Measurements from ENCODE around the gene TMEM132E.

DNA sequence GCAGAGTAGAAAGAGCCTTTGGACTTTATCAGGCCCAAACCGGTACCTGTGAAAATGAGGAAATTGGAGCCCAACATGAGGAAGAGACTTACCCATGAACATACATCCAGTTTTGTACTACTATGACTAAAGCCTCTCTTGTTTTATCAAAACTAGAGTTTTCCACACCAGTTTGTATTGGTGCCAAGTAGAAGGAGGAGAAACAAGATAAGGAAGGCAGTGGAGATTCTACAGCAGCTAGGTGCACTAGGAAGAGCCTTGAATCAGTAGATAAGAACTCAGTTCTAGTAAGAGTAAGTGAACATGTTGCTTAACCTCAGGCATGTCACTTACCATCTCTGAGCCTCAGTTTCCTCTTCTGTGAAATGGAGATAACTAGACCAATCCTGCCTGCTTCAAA lies 13.7 kb upstream of the TMEM132E start:
- TF ChIP-seq, protein P1, sequence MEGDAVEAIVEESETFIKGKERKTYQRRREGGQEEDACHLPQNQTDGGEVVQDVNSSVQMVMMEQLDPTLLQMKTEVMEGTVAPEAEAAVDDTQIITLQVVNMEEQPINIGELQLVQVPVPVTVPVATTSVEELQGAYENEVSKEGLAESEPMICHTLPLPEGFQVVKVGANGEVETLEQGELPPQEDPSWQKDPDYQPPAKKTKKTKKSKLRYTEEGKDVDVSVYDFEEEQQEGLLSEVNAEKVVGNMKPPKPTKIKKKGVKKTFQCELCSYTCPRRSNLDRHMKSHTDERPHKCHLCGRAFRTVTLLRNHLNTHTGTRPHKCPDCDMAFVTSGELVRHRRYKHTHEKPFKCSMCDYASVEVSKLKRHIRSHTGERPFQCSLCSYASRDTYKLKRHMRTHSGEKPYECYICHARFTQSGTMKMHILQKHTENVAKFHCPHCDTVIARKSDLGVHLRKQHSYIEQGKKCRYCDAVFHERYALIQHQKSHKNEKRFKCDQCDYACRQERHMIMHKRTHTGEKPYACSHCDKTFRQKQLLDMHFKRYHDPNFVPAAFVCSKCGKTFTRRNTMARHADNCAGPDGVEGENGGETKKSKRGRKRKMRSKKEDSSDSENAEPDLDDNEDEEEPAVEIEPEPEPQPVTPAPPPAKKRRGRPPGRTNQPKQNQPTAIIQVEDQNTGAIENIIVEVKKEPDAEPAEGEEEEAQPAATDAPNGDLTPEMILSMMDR (IDR thresholded peaks at IDR 0.05; ENCODE audit: borderline replicate concordance, extremely low read depth, low read length, poor library complexity, severe bottlenecking) = no peak
- no peak for TF ChIP-seq EZH2 (IDR thresholded peaks at IDR 0.05; ENCODE audit: borderline replicate concordance, low read depth, low read length, severe bottlenecking)
